Natural killer cell treated with Interleukin-12 subunit alpha and Interleukin-12 subunit beta and Interleukin-15 and Interleukin-18, amount 100 ng/mL, for 72 hours (primary cell): ENCODE data around the gene ADGRD2. TPM values are rescaled to one million over a fixed set of nuclear protein-coding genes. Genes with fewer than 3 reads are reported as not detected.

Experiments
- ATAC-seq, 2 donors: fragments of 150-1000 bp; cut with Tn5 transposase in 1 of 2; sonication (Bioruptor Pico), chemical (Tn5 transposase) in 1 of 2; 2 replicates each; pipeline ENCODE4 v1.10.0; 2021
- DNase-seq: peaks from one replicate; pipeline ENCODE4 v3.0.0; 2022; ENCODE audit warnings: low spot score
- H3K27ac Mint-ChIP-seq, 2 donors: 1 replicate in 1 of 2; 2 replicates in 1 of 2; pipeline ENCODE4 v1.8.0; 2022; ENCODE audit warnings: mixed read lengths in 2 of 2, mild to moderate bottlenecking in 1 of 2, moderate library complexity in 1 of 2
- H3K27me3 Mint-ChIP-seq, 2 donors: 1 replicate in 1 of 2; 2 replicates in 1 of 2; pipeline ENCODE4 v1.8.0; 2022; ENCODE audit warnings: mixed read lengths in 2 of 2
- H3K36me3 Mint-ChIP-seq: one replicate; pipeline ENCODE4 v1.8.0; 2022; ENCODE audit warnings: mixed read lengths
- H3K4me1 Mint-ChIP-seq, 2 donors: 1 replicate in 1 of 2; 2 replicates in 1 of 2; pipeline ENCODE4 v1.8.0; 2022; ENCODE audit warnings: low read depth in 2 of 2, mixed read lengths in 2 of 2, mild to moderate bottlenecking in 1 of 2
- H3K4me3 Mint-ChIP-seq: one replicate; pipeline ENCODE4 v1.8.0; 2022; ENCODE audit warnings: mixed read lengths
- H3K9me3 Mint-ChIP-seq: 2 replicates; pipeline ENCODE4 v1.8.0; 2022; ENCODE audit warnings: mixed read lengths
- total RNA-seq, 2 donors: library from RNA; stranded (reverse); gene quantifications; one replicate each; pipeline ENCODE4 v1.2.3, GENCODE V29; 2022

The ADGRD2 gene
- total RNA-seq, 2 donors from 2014 or later, result not detected

- Mint-ChIP-seq H3K4me3 (no peak overlapping the region), H3K4me1 (no peaks in the 10 kb centered on the region), H3K9me3 (no peaks in the 10 kb centered on the region), H3K27ac (no peak overlapping the region), H3K27me3 (peaks cover 0 to 5% of the 10 kb centered on the region in 2 donors), H3K36me3 (no peaks in the 10 kb centered on the region)
- no peak for ATAC-seq
- DNase-seq, result peak; percentile 31
Observed at GRCh38 chr9:124455820-124456219, 5.6 kb downstream of the ADGRD2 start.

- Mint-ChIP-seq H3K9me3 (no peaks in the 10 kb centered on the region), H3K4me3 (no peak overlapping the region), H3K27ac (no peak overlapping the region), H3K27me3 (peaks cover 0 to 2% of the 10 kb centered on the region in 2 donors), H3K36me3 (no peaks in the 10 kb centered on the region), H3K4me1 (no peaks in the 10 kb centered on the region)
- ATAC-seq (peak in 1 of 2 donors; percentile 7), DNase-seq (peak; percentile 32)
Observed at GRCh38 chr9:124456341-124457078, 6.3 kb downstream of the ADGRD2 start.

GRCh38 chr9:124457079-124457886, 7.0 kb downstream of the ADGRD2 start:
- no peak overlapping the region for H3K27ac Mint-ChIP-seq
- peaks cover 0 to 2% of the 10 kb centered on the region in 2 donors for H3K27me3 Mint-ChIP-seq
- H3K36me3 Mint-ChIP-seq, result no peaks in the 10 kb centered on the region
- no peaks in the 10 kb centered on the region for H3K4me1 Mint-ChIP-seq
- DNase-seq, result peak; percentile 53
- ATAC-seq, result no peak
- no peaks in the 10 kb centered on the region for H3K9me3 Mint-ChIP-seq
- H3K4me3 Mint-ChIP-seq, result no peak overlapping the region

- Mint-ChIP-seq H3K4me3 (no peak overlapping the region), H3K4me1 (no peaks in the 10 kb centered on the region), H3K36me3 (no peaks in the 10 kb centered on the region), H3K27ac (no peak overlapping the region), H3K9me3 (no peaks in the 10 kb centered on the region), H3K27me3 (peaks cover 5% of the 10 kb centered on the region in 2 donors)
- peak in 1 of 2 donors; percentile 3 for ATAC-seq
- DNase-seq, result peak; percentile 32
Observed at GRCh38 chr9:124457887-124458431, 7.7 kb downstream of the ADGRD2 start.

- Mint-ChIP-seq H3K27ac (no peak overlapping the region), H3K4me1 (no peaks in the 10 kb centered on the region), H3K36me3 (no peaks in the 10 kb centered on the region), H3K27me3 (peaks cover 5 to 10% of the 10 kb centered on the region in 2 donors), H3K4me3 (no peak overlapping the region), H3K9me3 (no peaks in the 10 kb centered on the region)
- DNase-seq (peak; percentile 3), ATAC-seq (no peak)
Observed at GRCh38 chr9:124458441-124458840, 8.2 kb downstream of the ADGRD2 start.

GRCh38 chr9:124462739-124463138, 12.5 kb downstream of the ADGRD2 start:
- H3K9me3 Mint-ChIP-seq, result no peaks in the 10 kb centered on the region

GRCh38 chr9:124465736-124466135, 15.5 kb downstream of the ADGRD2 start:
- peaks cover 7 to 20% of the 10 kb centered on the region in 2 donors for H3K27me3 Mint-ChIP-seq
- no peaks in the 10 kb centered on the region for H3K9me3 Mint-ChIP-seq
- no peaks in the 10 kb centered on the region for H3K36me3 Mint-ChIP-seq
- H3K4me3 Mint-ChIP-seq, result no peak overlapping the region
- DNase-seq (peak; percentile 34), ATAC-seq (no peak)
- no peak overlapping the region for H3K27ac Mint-ChIP-seq
- no peaks in the 10 kb centered on the region for H3K4me1 Mint-ChIP-seq

More at GRCh38 chr9:124462739-124463138, 12.5 kb downstream of the ADGRD2 start:
- no peak overlapping the region for H3K27ac Mint-ChIP-seq
- H3K27me3 Mint-ChIP-seq, result peaks cover 7 to 20% of the 10 kb centered on the region in 2 donors
- H3K4me1 Mint-ChIP-seq, result no peaks in the 10 kb centered on the region
- no peaks in the 10 kb centered on the region for H3K36me3 Mint-ChIP-seq
- DNase-seq, result no peak
- no peak overlapping the region for H3K4me3 Mint-ChIP-seq
- no peak for ATAC-seq

GRCh38 chr9:124467410-124468060, 17.3 kb downstream of the ADGRD2 start:
- DNase-seq (peak; percentile 37), ATAC-seq (no peak)
- H3K27me3 Mint-ChIP-seq, result peaks cover 12 to 25% of the 10 kb centered on the region in 2 donors
- no peaks in the 10 kb centered on the region for H3K36me3 Mint-ChIP-seq
- no peaks in the 10 kb centered on the region for H3K9me3 Mint-ChIP-seq
- no peaks in the 10 kb centered on the region for H3K4me1 Mint-ChIP-seq
- H3K27ac Mint-ChIP-seq, result no peak overlapping the region
- no peak overlapping the region for H3K4me3 Mint-ChIP-seq

GRCh38 chr9:124468061-124468740, 17.9 kb downstream of the ADGRD2 start:
- H3K27me3 Mint-ChIP-seq, result peaks cover 9 to 19% of the 10 kb centered on the region in 2 donors
- no peak for ATAC-seq
- no peak overlapping the region for H3K4me3 Mint-ChIP-seq
- H3K4me1 Mint-ChIP-seq, result no peaks in the 10 kb centered on the region
- peak; percentile 48 for DNase-seq
- no peak overlapping the region for H3K27ac Mint-ChIP-seq
- H3K36me3 Mint-ChIP-seq, result no peaks in the 10 kb centered on the region
- H3K9me3 Mint-ChIP-seq, result no peaks in the 10 kb centered on the region

GRCh38 chr9:124469011-124469832, 19.0 kb downstream of the ADGRD2 start:
- ATAC-seq (no peak), DNase-seq (peak; percentile 37)
- no peaks in the 10 kb centered on the region for H3K4me1 Mint-ChIP-seq
- H3K27me3 Mint-ChIP-seq, result peaks cover 9 to 15% of the 10 kb centered on the region in 2 donors
- no peaks in the 10 kb centered on the region for H3K9me3 Mint-ChIP-seq
- no peaks in the 10 kb centered on the region for H3K36me3 Mint-ChIP-seq
- no peak overlapping the region for H3K27ac Mint-ChIP-seq
- no peak overlapping the region for H3K4me3 Mint-ChIP-seq

GRCh38 chr9:124470306-124470705, 20.1 kb downstream of the ADGRD2 start:
- H3K36me3 Mint-ChIP-seq, result no peaks in the 10 kb centered on the region
- H3K9me3 Mint-ChIP-seq, result no peaks in the 10 kb centered on the region
- ATAC-seq, result no peak
- DNase-seq, result no peak
- peaks cover 5 to 8% of the 10 kb centered on the region in 2 donors for H3K27me3 Mint-ChIP-seq
- H3K4me1 Mint-ChIP-seq, result no peaks in the 10 kb centered on the region
- H3K4me3 Mint-ChIP-seq, result no peak overlapping the region
- no peak overlapping the region for H3K27ac Mint-ChIP-seq

GRCh38 chr9:124470726-124471125, 20.5 kb downstream of the ADGRD2 start:
- Mint-ChIP-seq H3K9me3 (no peaks in the 10 kb centered on the region), H3K4me3 (no peak overlapping the region), H3K27ac (no peak overlapping the region), H3K4me1 (no peaks in the 10 kb centered on the region), H3K36me3 (no peaks in the 10 kb centered on the region), H3K27me3 (peaks cover 5 to 7% of the 10 kb centered on the region in 2 donors)
- no peak for ATAC-seq
- no peak for DNase-seq
